Smooth muscle cell of the brain vasculature (primary cell): ENCODE data around the gene MS4A1.
"Not testable (repeated sequence)": the region's sequence is repeated elsewhere in the genome, so short reads cannot be mapped to it uniquely, and the experiment has no call there.

ENCODE experiments used
- DNase-seq: peaks from one replicate; pipeline ENCODE4 v3.0.0-alpha.2; 2012; ENCODE audit warnings: low read depth, low spot score

Gene MS4A1

DNA sequence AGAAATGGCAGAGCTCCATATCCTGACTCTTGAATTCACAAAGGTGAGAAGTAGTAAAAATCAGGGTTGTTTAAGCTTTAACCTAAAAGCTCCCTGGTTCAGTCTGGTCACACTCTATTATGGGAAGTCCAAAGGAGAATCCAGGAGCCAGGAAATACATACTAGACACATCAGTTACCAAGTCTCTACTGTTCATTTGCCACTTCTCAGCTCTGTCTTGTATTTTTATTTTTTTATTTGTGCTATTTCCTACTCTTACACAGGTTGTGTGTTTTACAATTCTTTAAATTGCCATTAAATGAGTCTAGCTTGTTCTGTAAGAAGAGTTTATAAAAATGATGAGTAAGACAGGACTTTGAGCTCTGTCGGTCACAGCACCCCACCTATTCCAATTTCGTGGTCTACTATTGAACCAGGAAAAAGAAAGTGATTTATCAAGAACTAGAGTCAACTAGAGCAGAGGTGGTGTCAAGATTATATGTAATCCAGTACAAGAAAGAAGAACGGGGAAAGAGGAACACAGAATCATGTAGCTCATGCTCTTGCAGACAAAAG, 46.7 kb downstream of the MS4A1 start:
- no peak for DNase-seq

DNA sequence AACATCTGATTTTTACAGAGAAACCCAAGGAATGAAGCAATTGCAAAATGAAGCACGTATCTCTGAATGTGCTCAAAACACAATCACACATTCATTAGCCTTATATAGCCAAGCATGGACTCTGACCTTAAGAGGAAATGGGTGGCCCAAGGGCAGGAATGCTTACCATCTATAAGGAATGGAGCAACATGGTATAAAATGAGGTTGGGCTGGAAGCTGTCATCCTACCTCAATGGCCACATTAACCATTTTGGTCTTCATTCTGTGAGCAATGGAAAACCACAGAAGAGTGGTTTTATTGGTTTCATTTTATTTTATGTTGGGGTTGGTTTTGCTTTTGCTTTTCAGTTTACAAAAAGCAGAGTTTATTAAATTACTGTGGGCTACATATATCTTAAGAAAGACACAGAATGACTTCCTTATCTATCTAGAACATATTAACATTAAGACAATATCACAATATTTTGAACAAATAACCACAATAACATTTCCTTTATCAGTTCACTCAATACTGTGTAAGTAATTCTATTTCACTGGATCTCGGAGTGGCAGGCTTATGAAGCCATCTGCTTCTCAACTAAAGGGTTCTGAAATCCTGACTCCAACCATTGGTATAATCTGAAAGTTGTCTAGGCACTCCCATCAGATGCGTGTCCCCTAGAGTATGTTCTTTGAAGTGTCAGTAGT, 48.7 kb downstream of the MS4A1 start:
- no peak for DNase-seq

DNA sequence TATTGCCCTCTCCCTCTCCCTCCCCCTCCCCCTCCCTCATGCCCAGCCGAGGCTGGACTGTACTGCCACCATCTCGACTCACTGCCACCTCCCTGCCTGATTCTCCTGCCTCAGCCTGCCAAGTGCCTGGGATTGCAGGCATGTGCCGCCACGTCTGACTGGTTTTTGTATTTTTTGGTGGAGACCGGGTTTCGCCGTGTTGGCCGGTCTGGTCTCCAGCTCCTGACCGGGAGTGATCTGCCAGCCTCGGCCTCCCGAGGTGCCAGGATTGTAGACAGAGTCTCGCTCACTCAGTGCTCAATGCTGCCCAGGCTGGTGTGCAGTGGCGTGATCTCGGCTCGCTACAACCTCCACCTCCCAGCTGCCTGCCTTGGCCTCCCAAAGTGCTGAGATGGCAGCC, 54.0 kb downstream of the MS4A1 start:
- DNase-seq, result not testable (repeated sequence)

DNA sequence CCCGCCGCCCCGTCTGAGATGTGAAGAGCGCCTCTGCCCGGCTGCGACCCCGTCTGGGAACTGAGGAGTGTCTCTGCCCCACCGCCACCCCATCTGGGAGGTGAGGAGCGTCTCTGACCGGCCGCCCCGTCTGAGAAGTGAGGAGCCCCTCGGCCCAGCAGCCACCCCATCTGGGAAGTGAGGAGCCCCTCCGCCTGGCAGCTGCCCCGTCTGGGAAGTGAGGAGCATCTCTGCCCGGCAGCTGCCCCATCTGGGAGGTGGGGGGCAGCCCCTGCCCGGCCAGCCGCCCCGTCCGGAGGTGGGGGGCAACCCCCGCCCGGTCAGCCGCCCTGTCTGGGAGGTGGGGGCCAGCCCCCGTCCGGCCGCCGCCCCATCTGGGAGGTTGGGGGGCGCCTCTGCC, 54.6 kb downstream of the MS4A1 start:
- not testable (repeated sequence) for DNase-seq

DNA sequence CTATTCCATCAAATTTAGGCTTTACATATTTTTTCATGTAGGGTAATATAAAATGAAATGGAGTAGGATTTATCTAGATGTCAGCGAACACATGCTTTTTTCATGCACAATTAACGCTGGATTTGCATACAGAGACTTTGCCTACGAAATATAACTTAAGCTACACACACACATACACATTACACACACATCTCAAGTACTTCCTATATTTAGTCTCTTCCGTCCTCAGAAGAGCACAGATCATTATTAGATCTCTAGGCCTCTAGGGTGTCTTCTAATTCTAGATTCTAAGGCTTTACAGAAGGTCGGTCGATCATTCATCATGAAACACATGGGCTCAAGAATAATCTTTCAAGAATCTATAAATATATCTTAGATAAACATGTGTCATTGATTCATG, 55.7 kb downstream of the MS4A1 start:
- DNase-seq, result no peak

DNA sequence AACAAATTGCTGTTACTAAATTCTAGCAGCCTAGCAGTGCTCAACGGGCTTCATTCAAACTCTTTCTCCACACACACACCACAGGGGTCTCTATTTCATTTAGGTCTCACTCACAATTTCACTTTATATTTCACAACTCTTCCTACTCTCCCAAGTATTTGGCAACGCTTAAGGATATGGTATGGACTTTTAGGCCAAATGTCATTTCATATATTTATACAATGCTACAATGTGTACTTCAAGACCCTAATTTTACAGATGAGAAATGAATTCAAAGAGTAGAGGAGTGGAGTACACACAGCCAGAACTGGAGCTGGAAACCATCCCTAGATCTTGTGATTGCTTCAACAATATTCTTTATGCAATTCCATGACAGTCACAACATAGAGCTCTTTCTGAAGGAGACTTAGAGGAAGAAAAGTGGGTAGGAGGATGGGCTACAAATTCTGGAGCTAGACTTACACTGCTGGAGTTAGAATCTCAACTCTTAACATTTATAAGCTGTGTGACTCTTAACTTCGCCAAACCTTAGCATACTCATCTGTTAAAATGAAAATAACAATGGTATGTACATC, 57.1 kb downstream of the MS4A1 start:
- no peak for DNase-seq

DNA sequence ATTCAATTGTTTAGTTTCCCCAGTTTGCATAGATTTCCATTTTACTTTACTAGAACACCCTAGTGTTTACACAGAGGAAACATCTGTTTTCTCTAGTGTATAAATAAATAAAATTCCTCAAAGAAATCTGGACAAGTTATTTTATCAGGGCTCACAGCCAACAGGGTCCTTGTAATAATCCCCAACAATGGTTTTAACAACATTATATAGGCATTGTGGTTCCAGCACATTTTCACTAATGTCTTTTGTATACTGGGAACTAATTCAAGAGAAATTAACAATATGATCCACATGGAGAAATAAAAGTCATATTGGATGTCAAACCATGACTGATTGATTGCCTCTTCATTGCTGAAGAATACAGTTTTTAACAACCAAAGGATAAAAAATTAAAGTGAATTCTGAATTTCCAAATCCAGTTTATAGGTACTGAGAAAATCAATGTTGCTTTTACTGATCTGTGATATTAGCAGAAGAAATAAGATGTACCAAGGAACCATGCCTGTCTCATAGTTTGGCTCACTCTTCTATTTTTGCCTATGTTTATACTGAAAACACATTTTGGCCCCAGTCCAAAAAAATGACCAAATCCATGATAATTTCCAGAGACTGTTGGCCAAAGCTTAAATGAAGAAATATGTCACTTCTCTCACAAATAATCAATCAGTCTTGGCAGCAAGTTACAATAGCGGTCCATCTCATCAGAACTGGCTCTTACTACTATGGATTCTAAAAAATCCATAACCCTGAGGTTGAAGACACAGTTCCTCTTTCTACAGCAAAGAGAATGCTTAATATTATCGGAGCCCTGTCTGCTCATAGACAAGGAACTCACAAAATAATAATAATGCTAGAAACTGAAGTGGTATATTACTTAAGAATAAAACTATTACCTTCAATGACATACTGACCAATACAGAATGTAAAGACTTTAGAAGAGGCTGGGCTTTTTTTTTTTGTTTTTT, 58.1 kb downstream of the MS4A1 start:
- no peak for DNase-seq

DNA sequence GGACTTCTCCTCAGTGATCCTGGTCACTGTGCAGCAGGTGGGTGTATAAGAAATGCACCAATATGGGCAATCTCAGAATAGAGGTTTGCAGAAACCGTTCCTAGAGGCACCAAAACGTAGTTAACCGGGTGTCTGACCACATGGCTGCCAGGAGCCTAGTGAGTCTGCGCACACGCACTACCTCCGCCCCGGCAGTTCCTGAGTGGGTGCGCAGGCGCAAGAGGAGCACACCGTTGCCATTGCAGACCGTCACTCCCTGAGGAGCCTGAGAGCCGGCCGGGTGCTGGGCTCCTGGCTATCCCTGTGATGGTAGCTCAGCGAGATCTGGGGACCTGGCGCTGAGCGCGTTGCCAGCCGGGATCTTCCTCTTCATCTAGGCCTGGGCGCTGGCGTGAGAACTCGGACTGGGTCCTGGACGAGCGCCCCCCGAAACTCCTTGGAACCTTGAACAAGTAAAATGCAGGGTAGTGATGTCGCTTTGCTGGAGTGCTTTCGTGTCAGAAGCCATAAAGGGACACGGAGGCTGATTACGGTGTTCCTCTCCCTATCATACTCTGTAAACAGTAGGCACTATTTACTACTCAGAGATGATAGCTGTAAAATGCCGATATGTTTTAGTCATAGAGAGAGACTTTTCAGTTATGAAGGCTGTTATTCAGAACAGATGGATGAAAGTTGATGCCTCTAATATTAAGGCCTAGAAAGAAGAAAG, 59.7 kb downstream of the MS4A1 start, which contains the start of gene MS4A13:
MS4A13 (plus strand) TSS at position 249 of the 712 bp plus-strand sequence. CDS start 2,692 bp downstream, outside the sequence.
- DNase-seq, result no peak
